ENCODE results near the gene SLC47A1.

DNA sequence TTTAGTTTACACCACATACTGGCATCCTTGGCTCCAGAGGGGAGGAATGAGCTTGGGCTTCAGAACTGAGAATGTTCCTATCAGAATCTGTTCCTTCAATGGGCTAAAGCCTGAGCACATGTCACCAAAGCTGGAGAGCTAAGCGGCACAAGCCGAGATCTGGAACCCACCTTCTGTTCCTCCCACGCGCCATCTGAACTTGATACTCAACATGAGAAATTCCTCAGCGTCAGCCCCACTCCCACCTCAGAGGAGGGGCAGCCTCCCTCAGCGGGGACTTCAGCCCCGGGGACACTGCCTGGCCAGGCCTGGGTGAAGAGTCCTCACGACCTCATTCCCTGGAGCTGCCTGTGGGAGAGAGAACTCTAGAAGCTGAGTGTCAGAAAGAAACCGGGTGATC, 22.8 kb upstream of the SLC47A1 start:
- TF ChIP-seq, protein P1, sequence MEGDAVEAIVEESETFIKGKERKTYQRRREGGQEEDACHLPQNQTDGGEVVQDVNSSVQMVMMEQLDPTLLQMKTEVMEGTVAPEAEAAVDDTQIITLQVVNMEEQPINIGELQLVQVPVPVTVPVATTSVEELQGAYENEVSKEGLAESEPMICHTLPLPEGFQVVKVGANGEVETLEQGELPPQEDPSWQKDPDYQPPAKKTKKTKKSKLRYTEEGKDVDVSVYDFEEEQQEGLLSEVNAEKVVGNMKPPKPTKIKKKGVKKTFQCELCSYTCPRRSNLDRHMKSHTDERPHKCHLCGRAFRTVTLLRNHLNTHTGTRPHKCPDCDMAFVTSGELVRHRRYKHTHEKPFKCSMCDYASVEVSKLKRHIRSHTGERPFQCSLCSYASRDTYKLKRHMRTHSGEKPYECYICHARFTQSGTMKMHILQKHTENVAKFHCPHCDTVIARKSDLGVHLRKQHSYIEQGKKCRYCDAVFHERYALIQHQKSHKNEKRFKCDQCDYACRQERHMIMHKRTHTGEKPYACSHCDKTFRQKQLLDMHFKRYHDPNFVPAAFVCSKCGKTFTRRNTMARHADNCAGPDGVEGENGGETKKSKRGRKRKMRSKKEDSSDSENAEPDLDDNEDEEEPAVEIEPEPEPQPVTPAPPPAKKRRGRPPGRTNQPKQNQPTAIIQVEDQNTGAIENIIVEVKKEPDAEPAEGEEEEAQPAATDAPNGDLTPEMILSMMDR (IDR thresholded peaks at IDR 0.05) = no peak
- TF ChIP-seq EP300 (IDR thresholded peaks at IDR 0.05) = no peak
- TF ChIP-seq POLR2AphosphoS5 (IDR thresholded peaks at IDR 0.05) = no peak
